ENCODE results near the gene SIAH3.

- TF ChIP-seq POLR2AphosphoS5 (IDR thresholded peaks at IDR 0.05) (no peak), POLR2A (IDR thresholded peaks at IDR 0.05) (no peak), CTCF (IDR thresholded peaks at IDR 0.05 in 8 of 11, conservative IDR thresholded peaks at IDR 0.05 in 3 of 11) (no peak)
Measured at GRCh38 chr13:45889590-45890243, 38.2 kb upstream of the SIAH3 start.
